Progenitor cell of endocrine pancreas (in vitro differentiated cells): ENCODE results near the gene SHROOM2. TPM values are rescaled to one million over a fixed set of nuclear protein-coding genes. Genes with fewer than 3 reads are reported as not detected.

ENCODE experiments used
- DNase-seq: peaks from one replicate; pipeline ENCODE4 v3.0.0; 2021; ENCODE audit warnings: low spot score; ENCODE audit not compliant: unreplicated experiment
- H3K27ac Mint-ChIP-seq: 2 replicates; pipeline ENCODE4 v1.8.0; 2021; ENCODE audit warnings: mild to moderate bottlenecking, moderate library complexity, mixed read lengths
- H3K27me3 Mint-ChIP-seq: 2 replicates; pipeline ENCODE4 v1.8.0; 2021; ENCODE audit warnings: mixed read lengths
- H3K36me3 Mint-ChIP-seq: 2 replicates; pipeline ENCODE4 v1.8.0; 2022; ENCODE audit warnings: mixed read lengths; ENCODE audit not compliant: insufficient read depth
- H3K4me1 Mint-ChIP-seq: 2 replicates; pipeline ENCODE4 v1.8.0; 2021; ENCODE audit warnings: low read depth, mixed read lengths
- H3K4me3 Mint-ChIP-seq: 2 replicates; pipeline ENCODE4 v1.8.0; 2021; ENCODE audit warnings: low read depth, mild to moderate bottlenecking, moderate library complexity, mixed read lengths
- H3K9me3 Mint-ChIP-seq: 2 replicates; pipeline ENCODE4 v1.8.0; 2021; ENCODE audit warnings: low read depth, mixed read lengths
- CTCF ChIP-seq: fragments of 200-600 bp; sonication (generic); IDR thresholded peaks from one replicate; pipeline ENCODE4 v1.5.0; 2021; ENCODE audit warnings: antibody characterized with exemption, mild to moderate bottlenecking; ENCODE audit not compliant: unreplicated experiment
- total RNA-seq: library from RNA; stranded (reverse); gene quantifications from 2 replicates; pipeline ENCODE4 v1.2.1, GENCODE V29; 2021

The SHROOM2 gene
- total RNA-seq, 1 donor from 2014 or later, result 10.6 TPM

GRCh38 chrX:9947131-9947794 lies 161.0 kb downstream of the SHROOM2 start:
- Mint-ChIP-seq H3K36me3 (peaks cover 32% of the 10 kb centered on the region), H3K27ac (no peak overlapping the region), H3K4me3 (no peak overlapping the region), H3K27me3 (no peaks in the 10 kb centered on the region), H3K4me1 (no peaks in the 10 kb centered on the region), H3K9me3 (peaks cover 14% of the 10 kb centered on the region)
- DNase-seq, result no peak
- TF ChIP-seq CTCF, result no peak

GRCh38 chrX:9948406-9948805 lies 162.2 kb downstream of the SHROOM2 start:
- Mint-ChIP-seq H3K27me3 (no peaks in the 10 kb centered on the region), H3K4me1 (no peaks in the 10 kb centered on the region), H3K9me3 (peaks cover 19% of the 10 kb centered on the region), H3K27ac (no peak overlapping the region), H3K36me3 (peaks cover 33% of the 10 kb centered on the region), H3K4me3 (no peak overlapping the region)
- no peak for DNase-seq
- no peak for TF ChIP-seq CTCF

GRCh38 chrX:9952300-9952699 lies 166.1 kb downstream of the SHROOM2 start:
- Mint-ChIP-seq H3K36me3 (peaks cover 27% of the 10 kb centered on the region), H3K27me3 (no peaks in the 10 kb centered on the region), H3K4me3 (no peak overlapping the region), H3K4me1 (no peaks in the 10 kb centered on the region), H3K27ac (no peak overlapping the region), H3K9me3 (peaks cover 27% of the 10 kb centered on the region)
- no peak for DNase-seq
- no peak for TF ChIP-seq CTCF

GRCh38 chrX:9953396-9953795 lies 167.2 kb downstream of the SHROOM2 start:
- H3K4me3 Mint-ChIP-seq, result no peak overlapping the region
- H3K27me3 Mint-ChIP-seq, result no peaks in the 10 kb centered on the region
- no peak for DNase-seq
- TF ChIP-seq CTCF, result no peak
- peaks cover 22% of the 10 kb centered on the region for H3K36me3 Mint-ChIP-seq
- no peak overlapping the region for H3K27ac Mint-ChIP-seq
- no peaks in the 10 kb centered on the region for H3K4me1 Mint-ChIP-seq
- H3K9me3 Mint-ChIP-seq, result peaks cover 27% of the 10 kb centered on the region

- Mint-ChIP-seq H3K27me3 (no peaks in the 10 kb centered on the region), H3K36me3 (peaks cover 15% of the 10 kb centered on the region), H3K27ac (no peak overlapping the region), H3K4me3 (no peak overlapping the region), H3K4me1 (no peaks in the 10 kb centered on the region), H3K9me3 (peaks cover 30% of the 10 kb centered on the region)
- DNase-seq, result no peak
- no peak for TF ChIP-seq CTCF
Observed at GRCh38 chrX:9955506-9955905, 169.3 kb downstream of the SHROOM2 start.
